ENCODE data around the gene IQSEC1.
A peak's percentile ranks its signal among the peaks of the same experiment; 100 is the strongest.

Gene IQSEC1

DNA sequence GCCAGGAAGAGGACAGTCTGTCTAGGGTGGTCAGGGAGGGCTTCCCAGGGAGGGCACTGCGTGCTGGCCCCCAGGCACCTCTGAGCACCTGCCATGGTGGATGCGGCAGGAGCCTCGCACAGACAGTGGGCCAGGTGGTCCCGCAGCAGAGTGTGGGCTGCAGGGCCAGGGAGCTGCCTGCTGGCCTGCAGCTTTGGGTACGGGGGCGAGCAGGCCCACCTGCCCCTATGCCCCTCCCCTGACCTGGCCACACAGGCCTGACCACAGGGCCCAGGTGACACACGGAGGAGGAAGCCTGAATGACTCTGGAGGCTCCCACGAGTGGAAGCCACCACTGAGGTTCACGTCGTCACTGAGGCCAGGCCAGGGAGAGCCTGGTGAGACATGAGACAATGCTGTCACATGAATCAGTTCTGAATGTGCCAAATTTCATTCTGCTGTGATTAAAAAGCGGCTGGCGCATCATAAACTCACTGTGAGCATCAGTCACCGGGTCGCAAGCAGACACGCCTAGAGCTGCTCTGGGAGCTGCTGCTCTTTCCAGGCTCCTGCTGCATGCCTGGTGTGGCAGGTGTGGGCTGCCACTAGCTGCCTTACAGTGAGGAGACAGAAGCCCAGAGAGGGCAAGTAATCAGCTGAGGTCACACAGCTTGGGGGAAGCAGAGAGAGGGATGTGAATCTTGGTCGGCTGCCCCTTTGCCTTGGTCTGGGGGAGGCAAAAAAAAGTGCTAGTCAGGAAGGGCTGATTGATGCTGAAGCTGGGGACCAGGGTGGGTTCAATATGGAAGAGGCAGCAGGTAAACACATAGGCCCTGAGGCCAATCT lies 39.5 kb upstream of the IQSEC1 start:
- H3K18ac ChIP-seq (ENCODE audit: low read length) = peak overlapping the region; percentile 54
- H3K9ac ChIP-seq (ENCODE audit: low read depth, low read length, poor library complexity) = no peak overlapping the region
- no peak overlapping the region for H3K4me3 ChIP-seq (ENCODE audit: low read length in 2 of 2)
- H4K91ac ChIP-seq (ENCODE audit: low read depth, low read length, poor library complexity) = peak overlapping the region; percentile 64
- no peaks in the 10 kb centered on the region for H3K4me1 ChIP-seq (ENCODE audit: control insufficient read depth in 2 of 2, insufficient read depth in 1 of 2, low read depth in 1 of 2, low read length in 2 of 2)
- WGBS, 2 donors (ENCODE audit: extremely low coverage in 2 of 2, insufficient read length in 2 of 2, insufficient replicate concordance in 1 of 2) = no CpG with 5 or more reads among the region's 16 CpGs
- no peak overlapping the region for H3K27ac ChIP-seq (replicated peaks; ENCODE audit: low read length)
- DNase-seq (ENCODE audit: low spot score) = no peak
- no peak overlapping the region for H3K4me2 ChIP-seq (ENCODE audit: insufficient read depth, low read length, poor library complexity, severe bottlenecking)
- no peaks in the 10 kb centered on the region for H3K36me3 ChIP-seq (replicated peaks in 1 of 2; ENCODE audit: control insufficient read depth in 2 of 2, insufficient read depth in 2 of 2, low read length in 2 of 2)
- H4K8ac ChIP-seq (ENCODE audit: low read depth, low read length) = no peak overlapping the region
- H3K27me3 ChIP-seq (ENCODE audit: control insufficient read depth in 3 of 3, insufficient read depth in 3 of 3, low read depth in 1 of 3, low read length in 3 of 3) = peaks cover 0 to 13% (median 0%) of the 10 kb centered on the region in 3 experiments
- peak overlapping the region; percentile 65 for H2BK15ac ChIP-seq (ENCODE audit: low read length)
- H3K4ac ChIP-seq (ENCODE audit: low read length) = no peak overlapping the region
- no peak overlapping the region for H2BK120ac ChIP-seq (ENCODE audit: low read depth, low read length)
- H3K23ac ChIP-seq (ENCODE audit: low read depth, low read length, poor library complexity) = peak overlapping the region; percentile 52
- no peak overlapping the region for H2BK5ac ChIP-seq (ENCODE audit: low read length)
- H3K9me3 ChIP-seq (replicated peaks in 1 of 2; ENCODE audit: control insufficient read depth in 2 of 2, insufficient read depth in 1 of 2, low read depth in 1 of 2, low read length in 2 of 2) = no peaks in the 10 kb centered on the region
- no peak overlapping the region for H3K14ac ChIP-seq (ENCODE audit: low read length)
- peak overlapping the region; percentile 93 for H2AK5ac ChIP-seq (ENCODE audit: low read depth, low read length)
- no peak overlapping the region for H2AFZ ChIP-seq (ENCODE audit: low read length)
- H2BK12ac ChIP-seq (ENCODE audit: low read length) = peak overlapping the region; percentile 60
- H3K79me1 ChIP-seq (ENCODE audit: low read depth, low read length) = peaks cover 2% of the 10 kb centered on the region

DNA sequence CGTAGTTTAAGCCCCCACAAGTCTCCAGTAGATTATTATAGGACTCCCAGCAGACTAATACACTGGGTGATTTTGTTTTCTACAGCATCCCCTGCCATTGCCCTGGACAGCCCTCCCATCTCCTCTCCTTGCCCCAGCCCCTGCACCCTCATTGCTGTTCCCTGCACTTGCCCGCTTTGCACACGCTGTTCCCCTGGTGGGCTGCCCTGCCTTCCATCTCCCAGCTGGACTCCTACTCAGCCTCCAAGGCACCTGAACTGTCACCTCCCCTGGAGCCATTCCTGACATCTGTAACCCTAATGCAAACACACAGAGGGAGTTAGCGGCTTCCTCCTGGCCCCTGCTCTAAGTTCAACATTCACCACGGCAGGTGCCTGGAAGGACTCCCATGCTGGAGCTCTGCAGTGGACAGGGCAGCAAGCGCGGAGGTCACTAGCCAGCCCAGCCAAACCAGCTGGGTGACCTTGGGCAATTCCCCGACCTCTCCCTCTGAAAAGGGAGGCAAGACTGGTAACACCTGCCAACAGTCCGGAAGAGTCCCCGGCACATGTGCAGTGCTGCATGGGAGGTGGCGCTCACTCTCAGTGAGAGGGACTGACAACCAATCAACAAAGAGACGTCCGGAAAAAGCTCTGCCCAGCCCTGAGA lies 38.8 kb upstream of the IQSEC1 start:
- no peaks in the 10 kb centered on the region for H3K36me3 ChIP-seq (replicated peaks in 1 of 2; ENCODE audit: control insufficient read depth in 2 of 2, insufficient read depth in 2 of 2, low read length in 2 of 2)
- H3K4me2 ChIP-seq (ENCODE audit: insufficient read depth, low read length, poor library complexity, severe bottlenecking) = no peak overlapping the region
- no peak overlapping the region for H2BK120ac ChIP-seq (ENCODE audit: low read depth, low read length)
- peak overlapping the region; percentile 39 for H2AK5ac ChIP-seq (ENCODE audit: low read depth, low read length)
- H3K4ac ChIP-seq (ENCODE audit: low read length) = no peak overlapping the region
- H3K9ac ChIP-seq (ENCODE audit: low read depth, low read length, poor library complexity) = peak overlapping the region; percentile 51
- peak overlapping the region; percentile 54 for H3K18ac ChIP-seq (ENCODE audit: low read length)
- peaks cover 2% of the 10 kb centered on the region for H3K79me1 ChIP-seq (ENCODE audit: low read depth, low read length)
- H2BK15ac ChIP-seq (ENCODE audit: low read length) = no peak overlapping the region
- H3K4me3 ChIP-seq (ENCODE audit: low read length in 2 of 2) = no peak overlapping the region
- H3K4me1 ChIP-seq (ENCODE audit: control insufficient read depth in 2 of 2, insufficient read depth in 1 of 2, low read depth in 1 of 2, low read length in 2 of 2) = no peaks in the 10 kb centered on the region
- WGBS, 2 donors (ENCODE audit: extremely low coverage in 2 of 2, insufficient read length in 2 of 2, insufficient replicate concordance in 1 of 2) = no CpG with 5 or more reads among the region's 13 CpGs
- peaks cover 0 to 13% (median 0%) of the 10 kb centered on the region in 3 experiments for H3K27me3 ChIP-seq (ENCODE audit: control insufficient read depth in 3 of 3, insufficient read depth in 3 of 3, low read depth in 1 of 3, low read length in 3 of 3)
- H4K8ac ChIP-seq (ENCODE audit: low read depth, low read length) = no peak overlapping the region
- DNase-seq (ENCODE audit: low spot score) = no peak
- H3K27ac ChIP-seq (replicated peaks; ENCODE audit: low read length) = no peak overlapping the region
- H3K23ac ChIP-seq (ENCODE audit: low read depth, low read length, poor library complexity) = peak overlapping the region; percentile 52
- H2BK5ac ChIP-seq (ENCODE audit: low read length) = no peak overlapping the region
- no peak overlapping the region for H4K91ac ChIP-seq (ENCODE audit: low read depth, low read length, poor library complexity)
- H2AFZ ChIP-seq (ENCODE audit: low read length) = no peak overlapping the region
- H3K14ac ChIP-seq (ENCODE audit: low read length) = no peak overlapping the region
- no peaks in the 10 kb centered on the region for H3K9me3 ChIP-seq (replicated peaks in 1 of 2; ENCODE audit: control insufficient read depth in 2 of 2, insufficient read depth in 1 of 2, low read depth in 1 of 2, low read length in 2 of 2)
- no peak overlapping the region for H2BK12ac ChIP-seq (ENCODE audit: low read length)

DNA sequence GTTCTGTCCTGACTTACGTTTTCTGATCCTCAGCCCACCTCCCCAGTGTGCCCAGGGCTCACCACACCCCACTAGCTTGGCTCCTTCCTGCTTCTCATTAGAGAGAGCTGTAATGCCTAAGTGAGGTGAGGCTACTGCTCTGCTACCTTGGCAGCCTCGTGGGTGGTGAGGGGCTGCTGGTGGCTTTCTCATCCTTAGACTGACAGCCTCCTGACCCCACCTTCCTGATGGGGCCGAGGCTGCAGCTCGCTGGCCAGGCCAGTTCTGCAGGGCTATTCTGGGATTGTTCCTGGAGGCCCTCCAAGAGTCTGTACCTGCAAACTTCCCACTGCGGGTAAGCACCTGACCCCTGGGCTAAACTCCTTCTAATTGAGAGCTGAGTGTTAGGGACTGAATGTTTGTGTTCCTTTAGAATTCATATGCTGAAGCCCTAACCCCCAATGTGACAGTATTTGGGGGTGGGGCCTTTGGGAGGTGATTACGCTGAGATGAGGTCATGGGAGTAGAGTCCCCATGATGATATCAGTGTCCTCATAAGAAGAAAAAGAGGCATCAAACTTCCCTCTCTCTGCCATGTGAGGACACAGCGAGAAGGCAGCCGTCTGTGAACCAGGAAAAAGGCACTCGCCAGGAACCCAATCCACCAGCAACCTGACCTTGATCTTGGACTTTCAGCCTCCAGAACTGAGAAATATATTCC lies 38.1 kb upstream of the IQSEC1 start:
- WGBS, 2 donors (ENCODE audit: extremely low coverage in 2 of 2, insufficient read length in 2 of 2, insufficient replicate concordance in 1 of 2) = no CpG with 5 or more reads among the region's 9 CpGs
- Histone ChIP-seq H4K8ac (ENCODE audit: low read depth, low read length) (no peak overlapping the region), H3K9me3 (replicated peaks in 1 of 2; ENCODE audit: control insufficient read depth in 2 of 2, insufficient read depth in 1 of 2, low read depth in 1 of 2, low read length in 2 of 2) (no peaks in the 10 kb centered on the region), H3K27ac (replicated peaks; ENCODE audit: low read length) (no peak overlapping the region), H3K4ac (ENCODE audit: low read length) (no peak overlapping the region), H3K4me2 (ENCODE audit: insufficient read depth, low read length, poor library complexity, severe bottlenecking) (no peak overlapping the region), H2AFZ (ENCODE audit: low read length) (no peak overlapping the region), H3K4me3 (ENCODE audit: low read length in 2 of 2) (no peak overlapping the region), H4K91ac (ENCODE audit: low read depth, low read length, poor library complexity) (no peak overlapping the region), H3K9ac (ENCODE audit: low read depth, low read length, poor library complexity) (no peak overlapping the region), H3K23ac (ENCODE audit: low read depth, low read length, poor library complexity) (no peak overlapping the region), H2BK12ac (ENCODE audit: low read length) (no peak overlapping the region), H3K4me1 (ENCODE audit: control insufficient read depth in 2 of 2, insufficient read depth in 1 of 2, low read depth in 1 of 2, low read length in 2 of 2) (no peaks in the 10 kb centered on the region), H3K79me1 (ENCODE audit: low read depth, low read length) (peaks cover 2% of the 10 kb centered on the region), H2AK5ac (ENCODE audit: low read depth, low read length) (no peak overlapping the region), H3K36me3 (replicated peaks in 1 of 2; ENCODE audit: control insufficient read depth in 2 of 2, insufficient read depth in 2 of 2, low read length in 2 of 2) (no peaks in the 10 kb centered on the region), H3K14ac (ENCODE audit: low read length) (no peak overlapping the region), H2BK5ac (ENCODE audit: low read length) (no peak overlapping the region), H2BK15ac (ENCODE audit: low read length) (no peak overlapping the region), H3K27me3 (ENCODE audit: control insufficient read depth in 3 of 3, insufficient read depth in 3 of 3, low read depth in 1 of 3, low read length in 3 of 3) (peaks cover 0 to 13% (median 0%) of the 10 kb centered on the region in 3 experiments), H2BK120ac (ENCODE audit: low read depth, low read length) (no peak overlapping the region), H3K18ac (ENCODE audit: low read length) (no peak overlapping the region)
- no peak for DNase-seq (ENCODE audit: low spot score)

DNA sequence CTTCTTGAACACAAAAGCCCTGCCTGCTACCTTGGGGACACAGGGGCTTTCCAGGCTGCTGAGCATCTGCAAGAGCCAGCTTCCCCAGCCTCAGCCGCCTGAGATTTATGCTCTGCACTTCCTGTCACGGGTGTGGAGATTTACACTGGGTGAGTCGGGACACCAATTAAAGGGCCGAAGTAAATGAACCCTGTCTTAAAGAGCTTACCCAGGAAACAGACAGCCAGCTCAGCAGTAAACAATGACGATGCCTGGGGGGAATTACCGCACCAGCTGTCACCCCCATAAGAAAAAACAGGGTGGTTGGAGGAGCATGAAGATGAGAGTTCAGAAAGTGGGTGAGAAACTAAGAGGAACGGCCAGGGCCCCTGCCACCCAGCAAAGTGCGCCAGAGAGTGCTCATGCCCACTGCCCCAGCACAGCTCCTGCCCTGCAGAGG lies 37.5 kb upstream of the IQSEC1 start:
- Histone ChIP-seq H2BK120ac (ENCODE audit: low read depth, low read length) (no peak overlapping the region), H3K18ac (ENCODE audit: low read length) (no peak overlapping the region), H4K91ac (ENCODE audit: low read depth, low read length, poor library complexity) (no peak overlapping the region), H3K27me3 (ENCODE audit: control insufficient read depth in 3 of 3, insufficient read depth in 3 of 3, low read depth in 1 of 3, low read length in 3 of 3) (peaks cover 0 to 13% (median 0%) of the 10 kb centered on the region in 3 experiments), H3K9ac (ENCODE audit: low read depth, low read length, poor library complexity) (no peak overlapping the region), H3K4me3 (ENCODE audit: low read length in 2 of 2) (no peak overlapping the region), H2AFZ (ENCODE audit: low read length) (no peak overlapping the region), H3K4me2 (ENCODE audit: insufficient read depth, low read length, poor library complexity, severe bottlenecking) (no peak overlapping the region), H3K14ac (ENCODE audit: low read length) (no peak overlapping the region), H2BK12ac (ENCODE audit: low read length) (no peak overlapping the region), H3K9me3 (replicated peaks in 1 of 2; ENCODE audit: control insufficient read depth in 2 of 2, insufficient read depth in 1 of 2, low read depth in 1 of 2, low read length in 2 of 2) (no peaks in the 10 kb centered on the region), H2AK5ac (ENCODE audit: low read depth, low read length) (no peak overlapping the region), H4K8ac (ENCODE audit: low read depth, low read length) (no peak overlapping the region), H3K27ac (replicated peaks; ENCODE audit: low read length) (no peak overlapping the region), H3K23ac (ENCODE audit: low read depth, low read length, poor library complexity) (no peak overlapping the region), H3K4ac (ENCODE audit: low read length) (no peak overlapping the region), H2BK5ac (ENCODE audit: low read length) (no peak overlapping the region), H3K36me3 (replicated peaks in 1 of 2; ENCODE audit: control insufficient read depth in 2 of 2, insufficient read depth in 2 of 2, low read length in 2 of 2) (no peaks in the 10 kb centered on the region), H3K4me1 (ENCODE audit: control insufficient read depth in 2 of 2, insufficient read depth in 1 of 2, low read depth in 1 of 2, low read length in 2 of 2) (no peaks in the 10 kb centered on the region), H2BK15ac (ENCODE audit: low read length) (no peak overlapping the region), H3K79me1 (ENCODE audit: low read depth, low read length) (peaks cover 2% of the 10 kb centered on the region)
- no peak for DNase-seq (ENCODE audit: low spot score)
- no CpG with 5 or more reads among the region's 8 CpGs for WGBS, 2 donors (ENCODE audit: extremely low coverage in 2 of 2, insufficient read length in 2 of 2, insufficient replicate concordance in 1 of 2)
